GM18858 (cell line): ENCODE results near the gene PRICKLE1.

ENCODE experiments used
- ATAC-seq: cut with Tn5 transposase; IDR thresholded peaks from one replicate; pipeline ENCODE4 v1.9.1; 2021; ENCODE audit not compliant: unreplicated experiment

Gene PRICKLE1

GRCh38 chr12:42462486-42462885, 127.1 kb downstream of the PRICKLE1 start:
- no peak for ATAC-seq

GRCh38 chr12:42459336-42459847, 130.2 kb downstream of the PRICKLE1 start:
- no peak for ATAC-seq

GRCh38 chr12:42458575-42458974, 131.0 kb downstream of the PRICKLE1 start:
- no peak for ATAC-seq

- ATAC-seq = no peak
These were observed 139.3 kb downstream of the PRICKLE1 start for GRCh38 chr12:42450248-42450647.

- ATAC-seq = no peak
These were observed 140.7 kb downstream of the PRICKLE1 start for GRCh38 chr12:42448841-42449240.

GRCh38 chr12:42447371-42447786, 142.2 kb downstream of the PRICKLE1 start:
- ATAC-seq = no peak

GRCh38 chr12:42446761-42447160, 142.8 kb downstream of the PRICKLE1 start:
- no peak for ATAC-seq

- no peak for ATAC-seq
These were observed 143.7 kb downstream of the PRICKLE1 start for GRCh38 chr12:42445891-42446290.

- no peak for ATAC-seq
These were observed 145.2 kb downstream of the PRICKLE1 start for GRCh38 chr12:42444192-42444943.

- no peak for ATAC-seq
These were observed 146.7 kb downstream of the PRICKLE1 start for GRCh38 chr12:42442888-42443287.

- ATAC-seq = no peak
These were observed 147.2 kb downstream of the PRICKLE1 start for GRCh38 chr12:42442311-42442759.

GRCh38 chr12:42440608-42441007, 148.9 kb downstream of the PRICKLE1 start:
- no peak for ATAC-seq

- no peak for ATAC-seq
These were observed 156.9 kb downstream of the PRICKLE1 start for GRCh38 chr12:42432517-42433140.

- no peak for ATAC-seq
These were observed 160.7 kb downstream of the PRICKLE1 start for GRCh38 chr12:42428850-42429249.

- ATAC-seq = no peak
These were observed 162.8 kb downstream of the PRICKLE1 start for GRCh38 chr12:42426746-42427145.

GRCh38 chr12:42422785-42423184, 166.8 kb downstream of the PRICKLE1 start:
- ATAC-seq = peak; percentile 46

GRCh38 chr12:42421844-42422779, 167.4 kb downstream of the PRICKLE1 start:
- ATAC-seq = peak; percentile 96

- no peak for ATAC-seq
These were observed 169.2 kb downstream of the PRICKLE1 start for GRCh38 chr12:42420395-42420794.

GRCh38 chr12:42410340-42410739, 179.2 kb downstream of the PRICKLE1 start:
- no peak for ATAC-seq

- no peak for ATAC-seq
These were observed 180.1 kb downstream of the PRICKLE1 start for GRCh38 chr12:42409471-42409870.

GRCh38 chr12:42407306-42407705, 182.2 kb downstream of the PRICKLE1 start:
- no peak for ATAC-seq
